A172 (cell line): Measurements from ENCODE around the gene AGMO. TPM values are rescaled to one million over a fixed set of nuclear protein-coding genes. Genes with fewer than 3 reads are reported as not detected.

Source experiments
- DNase-seq: peaks from one replicate; pipeline ENCODE4 v3.0.0-alpha.2; 2015; ENCODE audit warnings: low spot score
- total RNA-seq: library from RNA; depleted of rRNA; stranded (reverse); fragments of >200 nt; shearing (Covaris generic); gene quantifications from 2 replicates; pipeline ENCODE4 v1.2.3, GENCODE V29; 2014

AGMO gene
- total RNA-seq, 1 experiment from 2014 or later: not detected

GRCh38 chr7:15236952-15237351, 324.9 kb downstream of the AGMO start:
- DNase-seq: no peak

- DNase-seq: no peak
Observed at GRCh38 chr7:15234431-15234830, 327.4 kb downstream of the AGMO start.

- DNase-seq: no peak
Observed at GRCh38 chr7:15228831-15229230, 333.0 kb downstream of the AGMO start.

GRCh38 chr7:15225981-15226380, 335.8 kb downstream of the AGMO start:
- DNase-seq: no peak

GRCh38 chr7:15219758-15220157, 342.1 kb downstream of the AGMO start:
- no peak for DNase-seq

GRCh38 chr7:15218261-15218660, 343.6 kb downstream of the AGMO start:
- DNase-seq: no peak

GRCh38 chr7:15215616-15216015, 346.2 kb downstream of the AGMO start:
- no peak for DNase-seq

- no peak for DNase-seq
Observed at GRCh38 chr7:15214976-15215375, 346.8 kb downstream of the AGMO start.

- DNase-seq: no peak
Observed at GRCh38 chr7:15213093-15213492, 348.7 kb downstream of the AGMO start.

- no peak for DNase-seq
Observed at GRCh38 chr7:15209429-15209828, 352.4 kb downstream of the AGMO start.

- DNase-seq: no peak
Observed at GRCh38 chr7:15204421-15204820, 357.4 kb downstream of the AGMO start.

- no peak for DNase-seq
Observed at GRCh38 chr7:15199482-15199881, 362.3 kb downstream of the AGMO start.

- DNase-seq: no peak
Observed at GRCh38 chr7:15197042-15197977, 364.5 kb downstream of the AGMO start.

- DNase-seq: no peak
Observed at GRCh38 chr7:15178065-15178464, 383.8 kb downstream of the AGMO start.

GRCh38 chr7:15176089-15176488, 385.7 kb downstream of the AGMO start:
- no peak for DNase-seq

GRCh38 chr7:15175152-15175551, 386.7 kb downstream of the AGMO start:
- DNase-seq: no peak

- no peak for DNase-seq
Observed at GRCh38 chr7:15174485-15174884, 387.3 kb downstream of the AGMO start.

GRCh38 chr7:15168489-15168888, 393.3 kb downstream of the AGMO start:
- peak; percentile 14 for DNase-seq

GRCh38 chr7:15167912-15168311, 393.9 kb downstream of the AGMO start:
- DNase-seq: no peak

- no peak for DNase-seq
Observed at GRCh38 chr7:15166620-15167019, 395.2 kb downstream of the AGMO start.

- no peak for DNase-seq
Observed at GRCh38 chr7:15159261-15159660, 402.6 kb downstream of the AGMO start.

- no peak for DNase-seq
Observed at GRCh38 chr7:15158141-15158810, 403.5 kb downstream of the AGMO start.
